Measurements from ENCODE around the gene TUBA3D.
"Not testable (repeated sequence)": the region's sequence is repeated elsewhere in the genome, so short reads cannot be mapped to it uniquely, and the experiment has no call there.

The TUBA3D gene

DNA sequence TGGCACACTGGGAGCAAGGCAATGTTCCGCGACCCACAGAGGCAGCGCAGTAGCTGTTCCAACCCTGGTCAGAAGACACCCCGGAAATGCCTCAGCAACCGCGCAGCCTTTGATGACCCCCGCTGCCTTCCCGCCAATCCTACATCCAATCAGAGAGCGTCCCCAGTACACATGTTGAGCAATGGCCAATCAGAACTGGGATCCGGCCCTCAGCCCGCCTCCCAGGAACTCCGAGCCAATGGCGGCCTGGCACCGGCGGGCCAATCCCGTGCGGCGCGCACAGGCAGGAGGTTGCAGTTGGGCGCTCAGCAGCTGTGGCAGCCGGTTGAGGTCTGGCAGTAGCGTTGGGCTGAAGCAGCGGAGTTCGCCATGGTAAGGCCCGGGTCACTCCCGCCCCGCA, at the start of gene TUBA3D:
TSS of gene TUBA3D (plus strand) at position 289 of the 400 bp plus-strand sequence. CDS start at position 370, 81 bp downstream.
- DNase-seq (ENCODE audit: low read depth in 3 of 3, low spot score in 1 of 3), result no peak

DNA sequence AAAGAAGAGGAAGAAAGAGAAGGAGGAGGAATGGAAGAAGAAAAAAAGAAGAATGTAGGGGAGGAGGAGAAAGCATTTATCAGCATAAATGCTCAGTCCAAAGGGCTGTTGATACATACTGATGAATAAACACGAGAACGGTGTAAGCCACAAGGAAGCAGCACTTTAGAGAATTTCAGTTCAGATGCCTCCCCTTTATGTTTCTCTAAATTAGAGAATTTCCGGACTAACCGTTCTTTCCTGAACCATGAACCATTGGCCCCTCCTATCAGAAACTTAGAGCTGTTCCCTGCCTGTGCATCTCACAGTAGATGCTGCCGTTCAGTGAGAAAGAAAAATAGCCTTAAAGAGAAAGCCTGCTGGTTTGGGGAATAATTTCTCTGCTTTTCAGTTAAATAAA, 49.2 kb upstream of the TUBA3D start:
- no peak for DNase-seq (ENCODE audit: low read depth in 3 of 3, low spot score in 1 of 3)

DNA sequence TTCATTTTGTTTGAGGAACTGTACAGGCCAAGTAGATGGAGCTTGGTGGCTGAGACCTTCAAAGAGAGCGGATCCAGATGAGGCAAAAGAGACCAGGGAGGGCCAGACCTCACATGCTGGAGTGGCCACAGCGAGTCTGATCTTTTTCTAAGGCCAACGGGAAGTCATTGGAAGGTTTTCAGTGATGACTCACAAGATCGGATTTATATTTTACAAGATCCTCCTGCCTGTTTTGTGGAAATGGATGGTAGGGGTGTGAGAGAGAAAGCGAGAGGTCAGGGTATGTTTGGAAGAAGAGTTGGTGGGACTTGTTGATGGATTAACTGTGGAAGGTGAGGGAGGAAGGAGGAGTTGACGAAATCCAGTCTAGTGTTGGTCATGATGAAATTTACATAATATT, 44.6 kb upstream of the TUBA3D start:
- DNase-seq (ENCODE audit: low read depth in 3 of 3, low spot score in 1 of 3), result no peak

DNA sequence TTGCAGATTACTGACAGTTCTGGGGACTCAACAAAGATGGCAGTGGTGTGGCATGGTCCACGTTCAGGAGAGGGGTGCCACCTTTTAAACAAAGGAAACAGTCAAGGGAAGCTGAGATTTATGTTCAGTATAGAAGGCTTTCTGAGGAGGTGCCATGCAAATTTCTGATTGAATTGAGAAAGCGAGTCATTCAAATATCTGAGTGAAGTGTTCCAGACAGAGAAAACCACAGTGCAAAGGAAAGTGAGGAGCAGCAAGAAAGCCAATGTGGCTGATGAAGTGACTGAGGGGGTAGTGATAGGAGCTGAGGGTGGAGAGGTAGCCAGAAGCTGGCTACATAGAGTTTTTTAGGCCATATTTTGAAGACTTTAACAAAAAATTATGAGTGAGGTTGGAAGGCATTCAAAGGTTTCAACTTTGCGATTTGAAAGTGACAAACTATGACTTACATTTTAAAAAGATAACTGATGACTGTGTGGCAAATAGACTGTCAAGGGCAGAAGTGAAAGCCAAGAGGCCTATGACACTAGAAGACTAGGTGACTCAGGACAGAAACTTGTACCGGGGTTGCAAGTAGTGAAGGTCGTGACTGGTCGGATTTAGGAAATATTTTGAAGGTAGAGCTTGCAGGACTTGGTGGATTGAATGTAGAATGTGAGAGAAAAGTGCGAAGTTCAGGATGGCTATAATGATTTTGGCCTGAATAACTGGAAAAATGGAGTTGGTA, 35.0 kb upstream of the TUBA3D start:
- DNase-seq (ENCODE audit: low read depth in 3 of 3, low spot score in 1 of 3), result not testable (repeated sequence)

DNA sequence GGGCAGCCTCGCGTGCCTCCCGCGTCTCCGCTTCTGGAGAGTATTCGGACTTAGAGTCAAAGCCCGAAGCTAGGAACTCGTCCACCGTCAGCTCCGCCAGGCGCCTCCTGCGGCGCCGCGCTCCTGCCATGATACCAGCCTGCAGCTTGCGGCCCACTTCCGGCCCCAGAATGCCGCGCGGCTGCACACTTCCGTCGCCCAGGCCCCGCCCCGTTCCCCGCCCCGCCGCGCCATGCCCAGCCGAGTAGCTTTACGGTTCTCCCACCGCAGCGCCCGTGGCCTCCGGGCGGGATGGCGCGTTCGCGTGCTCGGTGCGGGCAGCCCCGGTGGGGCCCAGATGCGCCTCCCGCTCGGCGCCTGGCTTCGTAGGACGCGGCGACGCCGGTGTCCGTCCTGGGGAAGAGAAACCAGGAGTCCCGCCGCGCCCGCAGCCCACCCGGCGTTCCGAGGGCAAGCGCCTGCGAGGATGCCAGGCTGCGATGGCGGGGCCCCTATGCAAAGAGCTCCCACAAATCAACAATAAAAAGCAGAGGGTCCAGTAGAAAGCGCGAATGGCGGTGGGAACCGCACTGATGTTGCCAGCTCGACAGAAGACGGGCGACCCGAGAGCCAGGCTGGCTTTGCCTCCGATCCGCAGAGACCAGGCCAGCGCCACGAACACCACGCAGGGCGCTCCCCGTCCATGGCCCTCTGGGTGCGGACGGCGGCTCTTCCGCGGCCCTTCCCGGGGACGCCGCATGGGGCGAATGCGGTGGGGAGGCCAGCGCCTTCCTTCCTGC, 31.0 kb upstream of the TUBA3D start:
- DNase-seq (ENCODE audit: low read depth in 3 of 3, low spot score in 1 of 3), result not testable (repeated sequence)

DNA sequence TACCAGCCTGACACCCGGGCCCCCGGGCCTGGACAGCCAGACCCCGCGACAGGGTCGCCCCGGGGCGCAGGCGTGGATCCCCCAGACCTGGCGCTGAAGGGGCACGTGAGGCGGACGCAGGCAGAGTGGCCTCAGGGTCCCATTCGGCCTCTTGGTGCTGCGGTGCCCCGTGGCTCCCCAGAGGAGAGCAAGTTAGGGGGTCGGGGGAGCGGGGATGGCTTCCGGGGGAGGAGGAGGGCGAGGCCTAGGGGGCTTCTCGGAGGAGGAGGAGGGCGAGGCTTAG, 30.5 kb upstream of the TUBA3D start:
- DNase-seq (ENCODE audit: low read depth in 3 of 3, low spot score in 1 of 3), result not testable (repeated sequence)

DNA sequence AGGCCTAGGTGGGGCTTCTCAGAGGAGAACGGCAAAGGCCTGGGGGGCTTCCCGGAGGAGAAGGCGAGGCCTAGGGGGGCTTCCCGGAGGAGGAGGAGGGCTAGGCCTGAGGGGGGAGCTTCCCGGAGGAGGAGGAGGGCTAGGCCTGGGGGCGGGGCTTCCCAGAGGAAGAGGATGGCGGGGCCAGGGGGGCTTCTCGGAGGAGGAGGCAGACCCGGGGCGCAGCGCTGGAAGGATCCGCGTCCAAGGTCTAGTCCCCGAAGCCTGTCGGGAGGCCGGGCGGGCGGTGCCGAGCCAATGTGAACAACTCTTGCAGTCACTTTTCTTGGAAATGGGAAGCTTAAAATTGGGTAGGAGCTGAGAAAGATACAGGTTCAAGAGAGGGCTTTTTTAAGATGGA, 30.0 kb upstream of the TUBA3D start:
- DNase-seq (ENCODE audit: low read depth in 3 of 3, low spot score in 1 of 3), result no peak

DNA sequence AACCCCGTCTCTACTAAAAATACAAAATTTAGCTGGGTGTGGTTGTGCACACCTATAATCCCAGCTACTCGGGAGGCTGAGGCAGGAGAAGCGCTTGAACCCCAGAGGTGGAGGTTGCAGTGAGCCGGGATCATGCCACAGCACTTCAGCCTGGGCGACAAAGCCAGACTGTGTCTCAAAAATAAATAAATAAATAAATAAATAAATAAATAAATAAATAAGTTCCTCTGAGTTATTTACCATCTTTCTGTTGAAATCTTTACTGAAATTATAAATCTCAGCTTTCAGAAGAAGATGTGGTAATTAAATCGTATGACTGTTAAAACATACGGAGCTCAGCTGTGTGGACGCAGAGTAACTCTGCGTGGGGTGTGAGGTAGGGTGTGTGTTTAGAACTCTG, 27.9 kb upstream of the TUBA3D start:
- not testable (repeated sequence) for DNase-seq (ENCODE audit: low read depth in 3 of 3, low spot score in 1 of 3)

DNA sequence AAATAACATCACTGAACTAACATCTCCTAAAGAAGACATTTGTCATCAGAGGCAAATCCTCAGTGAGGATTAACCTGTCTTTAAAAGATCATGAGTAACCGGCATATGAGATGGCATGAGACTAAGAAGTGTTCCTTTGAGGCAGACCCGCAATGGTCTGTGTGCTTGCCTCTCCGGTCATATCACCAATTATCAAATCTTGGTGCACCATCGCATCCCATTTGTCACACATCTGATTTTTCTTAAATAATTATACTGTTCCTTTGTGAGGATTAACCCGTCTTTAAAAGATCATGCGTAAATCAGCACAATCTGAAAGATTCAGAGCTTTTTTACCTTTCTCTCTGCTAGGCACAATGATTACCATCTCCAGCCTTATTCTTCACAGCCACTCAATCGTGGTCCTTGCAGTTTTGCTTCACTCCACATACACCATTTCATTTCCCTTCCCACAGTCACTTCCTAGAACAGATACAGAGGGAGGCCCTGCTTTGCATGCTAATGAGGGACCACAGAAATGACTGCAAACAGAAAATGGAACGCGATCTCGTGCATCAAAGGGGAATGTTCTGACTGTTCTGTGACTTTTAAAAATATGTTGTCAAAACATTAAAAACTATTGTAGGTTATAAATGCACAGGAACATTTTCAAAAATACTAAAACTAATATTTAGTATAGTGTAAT, 24.5 kb upstream of the TUBA3D start:
- DNase-seq (ENCODE audit: low read depth in 3 of 3, low spot score in 1 of 3), result not testable (repeated sequence)

DNA sequence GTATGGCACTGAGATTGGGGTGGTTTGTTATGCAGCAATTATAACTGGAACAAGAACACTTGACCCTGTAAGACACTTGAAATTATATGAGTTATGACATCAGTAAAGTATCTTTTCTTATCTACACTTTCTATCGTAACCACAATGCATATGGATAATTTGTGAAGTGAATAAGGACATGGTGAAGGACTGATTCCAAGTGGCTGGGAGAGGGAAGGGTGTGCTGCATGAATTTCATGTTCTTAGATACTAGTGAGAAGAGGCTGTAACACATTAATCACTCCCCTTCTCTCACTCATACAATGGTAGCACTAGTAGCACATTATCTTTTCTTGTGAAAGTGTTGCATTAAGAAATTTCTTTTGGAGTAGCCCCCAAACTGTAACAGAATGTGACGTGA, 21.0 kb upstream of the TUBA3D start:
- DNase-seq (ENCODE audit: low read depth in 3 of 3, low spot score in 1 of 3), result not testable (repeated sequence)

DNA sequence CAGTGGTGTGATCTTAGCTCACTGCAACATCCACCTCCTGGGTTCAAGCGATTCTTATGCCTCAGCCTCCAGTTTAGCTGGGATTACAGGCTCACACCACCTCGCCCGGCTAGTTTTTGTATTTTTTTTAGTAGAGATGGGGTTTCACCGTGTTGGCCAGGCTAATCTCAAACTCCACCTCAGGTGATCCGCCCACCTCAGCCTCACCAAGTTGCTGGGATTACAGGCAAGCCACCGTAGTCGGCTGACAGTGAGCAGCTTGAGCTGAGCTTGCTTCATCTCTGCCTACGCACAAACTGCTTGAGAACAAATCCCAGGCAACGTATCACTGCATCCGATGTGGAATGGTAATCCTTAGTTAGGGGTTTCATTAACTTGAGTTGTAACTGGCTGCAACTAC, 8.2 kb upstream of the TUBA3D start:
- DNase-seq (ENCODE audit: low read depth in 3 of 3, low spot score in 1 of 3), result not testable (repeated sequence)

DNA sequence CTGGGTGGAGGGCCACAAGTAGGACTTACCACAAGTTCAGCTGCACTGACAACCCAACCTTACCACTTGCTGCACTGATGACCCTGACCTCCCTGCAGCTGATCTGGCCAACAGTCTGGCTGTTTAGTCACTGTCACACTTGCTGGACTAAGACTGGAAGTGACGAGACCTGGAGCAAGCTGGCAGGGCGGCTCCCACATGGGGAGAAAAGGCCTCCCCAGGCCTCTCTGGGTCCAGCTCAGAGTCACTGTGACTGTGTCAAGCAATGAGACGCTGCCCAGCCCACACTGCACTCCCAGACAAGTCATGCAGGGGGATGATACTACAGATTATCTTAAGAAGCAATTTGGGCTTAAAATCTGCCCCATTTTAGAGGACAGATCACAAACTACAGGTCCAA, 5.0 kb upstream of the TUBA3D start:
- DNase-seq (ENCODE audit: low read depth in 3 of 3, low spot score in 1 of 3), result not testable (repeated sequence)

DNA sequence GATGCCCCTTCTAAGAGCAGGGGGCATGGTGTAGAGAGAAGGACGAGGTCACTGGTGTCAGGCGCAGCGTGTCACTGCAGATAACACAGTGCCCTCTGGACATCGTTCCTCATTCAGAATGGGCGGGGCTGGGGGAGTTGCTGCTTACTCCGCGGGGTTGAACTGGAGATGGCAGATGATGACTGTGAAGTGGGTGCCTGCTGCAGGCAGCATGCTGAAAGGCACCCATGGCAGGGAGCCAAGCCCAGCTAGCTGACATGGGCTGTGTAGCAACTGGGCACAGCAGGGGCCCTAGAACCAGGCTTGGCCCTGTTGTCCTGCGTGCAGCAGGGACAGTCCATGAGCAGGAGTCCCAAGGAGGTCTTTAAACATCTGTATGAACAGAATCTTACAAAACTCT, 4.3 kb upstream of the TUBA3D start:
- DNase-seq (ENCODE audit: low read depth in 3 of 3, low spot score in 1 of 3), result not testable (repeated sequence)

DNA sequence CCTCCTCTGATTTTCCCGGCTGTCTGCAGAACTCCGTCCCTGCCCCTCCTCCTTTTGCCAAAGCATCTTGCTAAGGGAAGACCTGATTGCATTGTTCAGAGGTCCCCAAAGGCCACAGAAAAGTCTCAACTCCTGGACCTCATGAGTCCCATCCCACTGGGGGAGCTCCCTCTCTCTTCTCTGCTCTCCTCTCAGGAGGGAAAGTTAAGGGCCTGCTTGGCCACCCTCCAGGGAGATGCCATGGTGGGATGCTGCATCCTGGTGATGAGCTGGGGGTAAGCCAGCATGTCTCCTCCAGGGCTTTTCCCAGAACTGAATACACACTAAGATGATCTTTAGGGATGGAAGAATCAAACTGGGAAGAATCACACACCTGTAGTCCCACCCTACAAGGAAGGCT, 2.7 kb upstream of the TUBA3D start:
- not testable (repeated sequence) for DNase-seq (ENCODE audit: low read depth in 3 of 3, low spot score in 1 of 3)

DNA sequence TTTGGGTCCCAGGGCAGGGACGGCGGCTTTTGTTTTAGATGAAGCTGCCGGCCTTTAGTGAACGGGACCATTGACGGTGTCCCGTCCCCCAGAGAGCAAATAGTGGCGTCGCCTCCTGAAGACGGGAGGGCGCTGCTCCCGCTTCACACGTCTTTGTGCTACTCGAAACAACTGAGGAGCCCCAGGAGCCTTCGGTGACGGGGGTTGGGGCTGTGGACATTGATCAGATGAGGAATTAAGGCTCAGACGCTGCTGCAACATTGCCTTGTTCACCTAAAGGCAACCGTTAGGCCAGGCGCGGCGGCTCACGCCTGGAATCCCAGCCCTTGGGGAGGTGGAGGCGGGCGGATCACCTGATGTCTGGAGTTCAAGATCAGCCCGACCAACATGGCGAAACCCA, 444 bp downstream of the TUBA3D start:
- not testable (repeated sequence) for DNase-seq (ENCODE audit: low read depth in 3 of 3, low spot score in 1 of 3)

DNA sequence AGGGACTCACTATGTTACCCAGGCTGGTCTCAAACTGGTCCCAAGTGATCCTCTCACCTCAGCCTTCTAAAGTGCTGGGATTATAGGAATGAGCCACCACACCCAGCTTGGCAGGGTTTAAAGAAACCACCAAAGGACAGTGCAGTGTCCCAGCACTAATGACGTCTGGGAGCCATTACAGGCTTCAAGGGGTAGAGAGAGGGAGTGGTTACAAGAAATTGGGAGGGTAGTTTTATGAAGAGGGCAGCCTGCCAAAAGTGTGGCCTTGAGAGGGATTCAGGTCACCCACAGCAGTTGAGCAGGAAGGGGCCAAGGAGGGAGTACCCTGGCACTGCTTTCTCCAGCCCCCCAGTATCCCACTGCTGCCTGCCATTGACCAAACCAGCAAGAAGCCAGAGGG, 1.3 kb downstream of the TUBA3D start:
- not testable (repeated sequence) for DNase-seq (ENCODE audit: low read depth in 3 of 3, low spot score in 1 of 3)

DNA sequence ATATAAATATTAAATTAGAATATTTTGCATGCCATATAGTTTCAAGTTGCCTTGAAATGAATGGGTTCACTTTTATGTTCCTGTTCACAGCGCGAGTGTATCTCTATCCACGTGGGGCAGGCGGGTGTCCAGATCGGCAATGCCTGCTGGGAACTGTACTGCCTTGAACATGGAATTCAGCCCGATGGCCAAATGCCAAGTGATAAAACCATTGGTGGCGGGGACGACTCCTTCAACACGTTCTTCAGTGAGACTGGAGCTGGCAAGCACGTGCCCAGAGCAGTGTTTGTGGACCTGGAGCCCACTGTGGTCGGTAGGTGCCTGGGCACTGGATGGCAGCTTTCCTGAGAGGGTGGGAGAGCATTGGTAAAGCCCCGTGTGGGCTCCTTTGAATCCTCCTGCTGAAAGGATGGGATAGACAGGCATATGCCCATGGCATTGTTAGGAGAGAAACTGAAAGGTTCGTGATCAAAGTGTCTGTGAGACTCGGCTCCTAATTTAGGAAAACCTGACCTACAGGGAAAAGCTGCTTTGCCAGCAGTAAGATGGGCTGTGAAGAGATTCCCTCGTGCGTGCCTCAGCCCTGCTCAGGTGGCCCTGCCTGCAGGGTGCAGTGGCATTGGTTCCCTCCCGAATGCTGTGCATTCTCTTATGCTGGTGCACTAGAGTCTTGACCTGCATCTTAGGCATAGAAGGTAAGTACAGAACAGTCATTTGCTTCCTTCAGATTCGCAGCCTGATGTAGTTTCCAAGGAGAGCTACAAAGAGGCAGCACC, 2.3 kb downstream of the TUBA3D start:
- DNase-seq (ENCODE audit: low read depth in 3 of 3, low spot score in 1 of 3), result not testable (repeated sequence)

DNA sequence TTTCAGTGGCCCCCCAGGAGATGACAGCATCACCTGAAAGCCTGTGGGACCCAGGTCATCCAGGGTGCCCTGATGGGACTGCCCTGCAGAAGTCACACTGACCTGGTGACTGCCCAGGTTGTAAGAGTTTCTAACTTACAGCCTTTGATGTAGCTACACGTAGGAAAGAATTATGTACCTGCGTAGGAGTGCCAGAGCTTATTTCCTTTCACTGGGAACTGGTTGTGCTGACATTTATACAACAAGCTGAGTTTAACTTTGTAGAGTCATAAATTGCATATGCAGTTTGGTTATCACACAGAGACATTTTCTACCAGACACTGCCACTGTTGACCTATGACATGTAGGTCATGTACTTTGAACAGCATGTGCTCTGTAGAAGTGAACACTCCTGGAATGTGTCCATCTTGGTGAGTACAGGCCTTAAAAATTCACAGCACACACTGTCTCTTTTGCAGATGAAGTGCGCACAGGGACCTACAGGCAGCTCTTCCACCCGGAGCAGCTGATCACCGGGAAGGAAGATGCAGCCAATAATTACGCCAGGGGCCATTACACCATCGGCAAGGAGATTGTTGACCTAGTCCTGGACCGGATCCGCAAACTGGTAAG, 3.0 kb downstream of the TUBA3D start:
- not testable (repeated sequence) for DNase-seq (ENCODE audit: low read depth in 3 of 3, low spot score in 1 of 3)

DNA sequence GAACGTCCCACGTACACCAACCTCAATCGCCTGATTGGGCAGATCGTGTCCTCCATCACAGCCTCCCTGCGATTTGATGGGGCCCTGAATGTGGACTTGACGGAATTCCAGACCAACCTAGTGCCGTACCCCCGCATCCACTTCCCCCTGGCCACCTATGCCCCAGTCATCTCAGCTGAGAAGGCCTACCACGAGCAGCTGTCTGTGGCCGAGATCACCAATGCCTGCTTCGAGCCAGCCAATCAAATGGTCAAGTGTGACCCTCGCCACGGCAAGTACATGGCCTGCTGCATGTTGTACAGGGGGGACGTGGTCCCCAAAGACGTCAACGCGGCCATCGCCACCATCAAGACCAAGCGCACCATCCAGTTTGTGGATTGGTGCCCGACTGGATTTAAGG, 4.4 kb downstream of the TUBA3D start:
- not testable (repeated sequence) for DNase-seq (ENCODE audit: low read depth in 3 of 3, low spot score in 1 of 3)

DNA sequence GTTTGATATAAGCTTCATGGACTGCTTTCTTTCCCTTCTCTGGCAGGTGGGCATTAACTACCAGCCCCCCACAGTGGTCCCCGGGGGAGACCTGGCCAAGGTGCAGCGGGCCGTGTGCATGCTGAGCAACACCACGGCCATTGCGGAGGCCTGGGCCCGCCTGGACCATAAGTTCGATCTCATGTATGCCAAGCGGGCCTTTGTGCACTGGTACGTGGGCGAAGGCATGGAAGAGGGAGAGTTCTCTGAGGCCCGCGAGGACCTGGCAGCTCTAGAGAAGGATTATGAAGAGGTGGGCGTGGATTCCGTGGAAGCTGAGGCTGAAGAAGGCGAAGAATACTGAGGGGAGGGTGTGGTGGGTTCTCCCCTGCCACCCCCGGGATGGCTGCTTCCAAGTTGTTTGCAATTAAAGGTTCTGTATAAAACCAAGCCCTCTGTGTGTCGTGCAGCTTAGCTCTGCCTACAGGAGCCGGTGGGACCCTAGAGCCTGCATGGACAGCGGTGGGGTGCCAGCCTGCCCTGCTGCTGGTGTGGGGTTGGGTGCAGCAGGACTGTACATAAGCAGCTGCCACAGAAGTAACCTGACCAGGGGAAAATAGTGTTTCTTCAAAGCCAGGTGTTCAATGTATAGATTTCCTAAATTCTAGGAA, 6.7 kb downstream of the TUBA3D start:
- not testable (repeated sequence) for DNase-seq (ENCODE audit: low read depth in 3 of 3, low spot score in 1 of 3)

All from stimulated activated CD4-positive, alpha-beta T cell treated with anti-CD3 and anti-CD28 coated beads, TNF-alpha, amount 100 ng/mL, for 1 hour (primary cell).